GM12878 (cell line): Measurements from ENCODE around the gene GID8. TPM values are rescaled to one million over a fixed set of nuclear protein-coding genes. Genes with fewer than 3 reads are reported as not detected.

Experiments
- ATAC-seq: fragments of 200-7000 bp; cut with Tn5 transposase; 3 replicates; pipeline ENCODE4 v1.9.1; 2020; ENCODE audit warnings: mild to moderate bottlenecking, moderate library complexity
- BruUV-seq: library from RNA; stranded (reverse); fragments of 400-500 nt; replicated peaks from 2 replicates; lab custom pipeline; 2021; lab: Mats Ljungman, UMichigan
- CTCF ChIA-PET: fragments of 300-600 bp; sonication (Branson Sonifier 250); formaldehyde crosslinking; extraction: SDS; loops from one replicate; lab custom pipeline; 2021; ENCODE audit warnings: inconsistent platforms; lab: Yijun Ruan, JAX
- POLR2A ChIA-PET: fragments of 350-600 bp; formaldehyde crosslinking; extraction: SDS; loops from one replicate; lab custom pipeline; 2021; ENCODE audit warnings: inconsistent platforms; lab: Charles Lee
- RAD21 ChIA-PET: fragments of 300-600 bp; sonication (Branson Sonifier 250); formaldehyde crosslinking; loops from one replicate; lab custom pipeline; 2023; ENCODE audit warnings: antibody characterized with exemption; ENCODE audit not compliant: unreplicated experiment; lab: Charles Lee
- SMC1A ChIA-PET: fragments of 300-600 bp; sonication (Branson Sonifier 250); formaldehyde crosslinking; loops from one replicate; lab custom pipeline; 2023; ENCODE audit not compliant: unreplicated experiment, uncharacterized antibody; lab: Charles Lee
- DNase-seq: peaks from one replicate; pipeline ENCODE4 v3.0.0-alpha.2; 2011; ENCODE audit warnings: low read depth, low spot score
- FAIRE-seq: peaks from 3 replicates; lab custom pipeline; 2011; peaks lifted over from hg19 to GRCh38; lab: Jason Lieb, UNC
- H2AFZ ChIP-seq: 2 replicates; pipeline ENCODE4 v1.6.0; 2011; ENCODE audit warnings: low read depth, low read length, control low read depth; ENCODE audit not compliant: control insufficient read depth
- H3K27ac ChIP-seq: 2 replicates; pipeline ENCODE4 v1.5.1; 2011; ENCODE audit warnings: control low read depth; ENCODE audit not compliant: control insufficient read depth, insufficient read depth
- H3K27me3 ChIP-seq, 2 experiments: replicated peaks in 1 of 2; 2 replicates each; pipeline versions ENCODE4 v1.6.0 to v1.6.1; 2011; ENCODE audit warnings: low read length in 1 of 2; ENCODE audit not compliant: control insufficient read depth in 2 of 2, insufficient read depth in 2 of 2
- H3K36me3 ChIP-seq, 2 experiments: 2 replicates each; pipeline ENCODE4 v1.5.1; 2011; ENCODE audit warnings: low read length in 1 of 2; ENCODE audit not compliant: control insufficient read depth in 2 of 2, insufficient read depth in 2 of 2
- H3K4me1 ChIP-seq: 2 replicates; pipeline ENCODE4 v1.6.1; 2011; ENCODE audit warnings: mild to moderate bottlenecking, low read length, moderate library complexity, mixed read lengths; ENCODE audit not compliant: control insufficient read depth, insufficient read depth
- H3K4me2 ChIP-seq: 2 replicates; pipeline ENCODE4 v1.6.0; 2011; ENCODE audit warnings: control low read depth; ENCODE audit not compliant: control insufficient read depth, insufficient read depth
- H3K4me3 ChIP-seq: fragments of 200-600 bp; sonication (generic); 2 replicates; pipeline ENCODE4 v1.5.1; 2016
- H3K79me2 ChIP-seq: 2 replicates; pipeline ENCODE4 v1.6.0; 2011; ENCODE audit warnings: low read length; ENCODE audit not compliant: control insufficient read depth, insufficient read depth
- H3K9ac ChIP-seq: 2 replicates; pipeline ENCODE4 v1.8.0; 2011; ENCODE audit warnings: low read length, control low read depth, mixed read lengths; ENCODE audit not compliant: control insufficient read depth, insufficient read depth
- H3K9me3 ChIP-seq: replicated peaks from 3 replicates; pipeline ENCODE4 v1.5.1; 2011; ENCODE audit warnings: mild to moderate bottlenecking, low read length; ENCODE audit not compliant: control insufficient read depth, insufficient read depth
- H4K20me1 ChIP-seq: 2 replicates; pipeline ENCODE4 v1.6.0; 2011; ENCODE audit not compliant: control insufficient read depth, insufficient read depth
- ATF2 ChIP-seq: IDR thresholded peaks from 2 replicates; pipeline ENCODE4 v1.6.1; 2012; ENCODE audit warnings: low read length, inconsistent platforms
- BHLHE40 ChIP-seq, 2 experiments: fragments of 450-650 bp in 1 of 2; IDR thresholded peaks; 2 replicates each; pipeline ENCODE4 v1.6.1; 2011 to 2017; ENCODE audit warnings: low read depth in 2 of 2, borderline replicate concordance in 1 of 2, improper control_type of control experiment in 1 of 2, low read length in 1 of 2, mild to moderate bottlenecking in 1 of 2
- CREB1 ChIP-seq: IDR thresholded peaks from 2 replicates; pipeline ENCODE4 v1.6.1; 2012; ENCODE audit warnings: low read depth, mild to moderate bottlenecking, inconsistent platforms
- EGR1 ChIP-seq, 2 experiments: IDR thresholded peaks; 1 replicate in 1 of 2; 2 replicates in 1 of 2; pipeline ENCODE4 v1.6.1; 2011 to 2012; ENCODE audit warnings: low read depth in 2 of 2, low read length in 2 of 2, borderline replicate concordance in 1 of 2, mild to moderate bottlenecking in 1 of 2, moderate library complexity in 1 of 2
- IKZF1 ChIP-seq: fragments of 450-650 bp; conservative IDR thresholded peaks from 2 replicates; pipeline ENCODE4 v1.6.1; 2017; ENCODE audit warnings: antibody characterized with exemption, mild to moderate bottlenecking
- IRF3 ChIP-seq: fragments of 450-650 bp; IDR thresholded peaks from 2 replicates; pipeline ENCODE4 v1.6.1; 2014; ENCODE audit warnings: mild to moderate bottlenecking
- LARP7 ChIP-seq: fragments of 450-650 bp; IDR thresholded peaks from 2 replicates; pipeline ENCODE4 v1.6.1; 2017; ENCODE audit warnings: mild to moderate bottlenecking
- POLR2AphosphoS5 ChIP-seq: IDR thresholded peaks from 2 replicates; pipeline ENCODE4 v1.6.1; 2011; ENCODE audit warnings: mild to moderate bottlenecking, low read length, inconsistent platforms
- RAD21 ChIP-seq: IDR thresholded peaks from 2 replicates; pipeline ENCODE4 v1.6.1; 2011; ENCODE audit warnings: mild to moderate bottlenecking, low read depth, low read length, moderate library complexity; ENCODE audit not compliant: insufficient read depth
- RBBP5 ChIP-seq: fragments of 200-600 bp; sonication (generic); conservative IDR thresholded peaks from 2 replicates; pipeline ENCODE4 v1.6.1; 2016
- SKIL ChIP-seq: fragments of 450-650 bp; IDR thresholded peaks from 2 replicates; pipeline ENCODE4 v1.6.1; 2017; ENCODE audit warnings: mild to moderate bottlenecking, low read depth, inconsistent platforms; ENCODE audit not compliant: poor library complexity, severe bottlenecking
- SPI1 ChIP-seq: IDR thresholded peaks from 2 replicates; pipeline ENCODE4 v1.6.1; 2011; ENCODE audit warnings: low read depth, mild to moderate bottlenecking, low read length, moderate library complexity, borderline replicate concordance; ENCODE audit not compliant: insufficient read depth
- SUZ12 ChIP-seq: fragments of 200-600 bp; sonication (generic); IDR thresholded peaks from one replicate; pipeline ENCODE4 v1.6.1; 2018; ENCODE audit warnings: antibody characterized with exemption, mild to moderate bottlenecking; ENCODE audit not compliant: unreplicated experiment
- TCF12 ChIP-seq: IDR thresholded peaks from 2 replicates; pipeline ENCODE4 v1.6.1; 2011; ENCODE audit warnings: low read depth, mild to moderate bottlenecking, low read length
- ZNF207 ChIP-seq: fragments of 450-650 bp; IDR thresholded peaks from 2 replicates; pipeline ENCODE4 v1.6.1; 2014; ENCODE audit warnings: antibody characterized with exemption, mild to moderate bottlenecking, borderline replicate concordance
- ZNF217 ChIP-seq: fragments of 450-650 bp; IDR thresholded peaks from 2 replicates; pipeline ENCODE4 v1.6.1; 2017; ENCODE audit warnings: antibody characterized with exemption, mild to moderate bottlenecking
- WGBS: methylation state at CpG from one replicate; pipeline ENCODE4 v1.1.6; 2016; ENCODE audit warnings: low lambda C conversion rate; ENCODE audit not compliant: insufficient replicate concordance, insufficient coverage; ENCODE audit errors: missing lambda C conversion rate; 5-methylcytosine and 5-hydroxymethylcytosine counted together
- in situ Hi-C: fragments of 300-500 bp; cut with MboI; formaldehyde crosslinking; loops from 9 replicates; pipeline ENCODE4 v1.14.3; 2018; ENCODE audit warnings: mixed read lengths
- intact Hi-C: fragments of 100-400 bp; cut with micrococcal nuclease; formaldehyde crosslinking; loops from one replicate; pipeline ENCODE4 v1.14.2; 2022; ENCODE audit not compliant: unreplicated experiment
- polyA plus RNA-seq, 11 experiments: library from polyadenylated mRNA; depleted of rRNA in 4 of 11; unstranded in 6 of 11; stranded (reverse) in 5 of 11; fragments of >200 nt; fragmentation: Nextera tagmentation in 4 of 11; fragmentation: Illumina TruSeq in 1 of 11; extraction: Ambion mirVana in 4 of 11; extraction: Trizol in 1 of 11; gene quantifications; 1 replicate in 1 of 11; 2 replicates in 10 of 11; pipeline versions ENCODE4 v1.2.1 to v1.2.3, GENCODE V29; 2011 to 2016; ENCODE audit warnings: inconsistent platforms in 2 of 11, missing spikeins in 2 of 11, low read depth in 1 of 11
- total RNA-seq, 4 experiments: library from RNA; depleted of rRNA in 3 of 4; stranded (reverse); fragments of >200 nt in 3 of 4; fragmentation: Illumina TruSeq in 1 of 4; extraction: Trizol in 1 of 4; gene quantifications; 2 replicates each; pipeline versions ENCODE4 v1.2.1 to v1.2.3, GENCODE V29; 2013 to 2021
- TF ChIP-seq, protein P1 (sequence below): IDR thresholded peaks from 2 replicates; pipeline ENCODE4 v1.6.1; 2012; ENCODE audit warnings: low read depth, low read length, improper control_type of control experiment

Gene GID8
- total and polyA plus RNA-seq, 10 of the 15 experiments (the other 5 are each of a cell fraction or from before 2014, with no cell fraction given) = 12.0 to 33.8 (median 22.2) TPM

- ATAC-seq = no peak
- no peaks in the 10 kb centered on the region for H3K9me3 ChIP-seq
- SMC1A ChIA-PET = interaction anchor here (0.9 to 2.0 kb wide), 3 partner anchors 26 to 60 kb away, joined by 4 to 6 read pairs (median 4); no protein-coding TSS in a partner anchor
- H3K4me1 ChIP-seq = peaks cover 30% of the 10 kb centered on the region
- H3K4me3 ChIP-seq = no peak overlapping the region
- H3K79me2 ChIP-seq = no peaks in the 10 kb centered on the region
- H3K9ac ChIP-seq = no peak overlapping the region
- 0 out of 2 replicates have a peak overlapping the region, but pooled peaks have one; percentile 33 for H3K4me2 ChIP-seq
- H3K36me3 ChIP-seq = no peaks in the 10 kb centered on the region
- peaks cover 0 to 15% of the 10 kb centered on the region in 2 experiments; a peak in 3 of 4 replicates for H3K27me3 ChIP-seq
- no peak overlapping the region for H3K27ac ChIP-seq
- POLR2A ChIA-PET = interaction anchor here (4.3 to 5.3 kb wide), 2 partner anchors 27 to 31 kb away, joined by 36 to 37 read pairs; no protein-coding TSS in a partner anchor
- no TSS peak for BruUV-seq
- DNase-seq = no peak
- peaks cover 6% of the 10 kb centered on the region; the same call in 1 of the 2 replicates for H4K20me1 ChIP-seq
- RAD21 ChIA-PET = interaction anchor here (0.9 to 1.5 kb wide), 2 partner anchors 9 to 10 kb away, joined by 3 to 7 read pairs; no protein-coding TSS in a partner anchor
- H2AFZ ChIP-seq = no peak overlapping the region
- in situ Hi-C loops (no loop called here), intact Hi-C loops (no loop called here)
- 53% methylated on average over 28 of the region's 28 CpGs for WGBS
- FAIRE-seq = no peak
- CTCF ChIA-PET = interaction anchor here (1.9 kb wide), 1 partner anchor 27 kb away, joined by 7 read pairs; no protein-coding TSS in a partner anchor
- no peak for TF ChIP-seq SKIL
- TF ChIP-seq ATF2 = no peak
- TF ChIP-seq, protein P1, sequence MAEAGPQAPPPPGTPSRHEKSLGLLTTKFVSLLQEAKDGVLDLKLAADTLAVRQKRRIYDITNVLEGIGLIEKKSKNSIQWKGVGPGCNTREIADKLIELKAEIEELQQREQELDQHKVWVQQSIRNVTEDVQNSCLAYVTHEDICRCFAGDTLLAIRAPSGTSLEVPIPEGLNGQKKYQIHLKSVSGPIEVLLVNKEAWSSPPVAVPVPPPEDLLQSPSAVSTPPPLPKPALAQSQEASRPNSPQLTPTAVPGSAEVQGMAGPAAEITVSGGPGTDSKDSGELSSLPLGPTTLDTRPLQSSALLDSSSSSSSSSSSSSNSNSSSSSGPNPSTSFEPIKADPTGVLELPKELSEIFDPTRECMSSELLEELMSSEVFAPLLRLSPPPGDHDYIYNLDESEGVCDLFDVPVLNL = no peak
- 0 out of 2 replicates have a peak, but pooled peaks have one; percentile 26 for TF ChIP-seq LARP7
- no peak for TF ChIP-seq EGR1 (IDR thresholded peaks at IDR 0.05; ENCODE audit: borderline replicate concordance in 1 of 2, low read depth in 2 of 2, low read length in 2 of 2)
- peak in 1 of 2 experiments; percentile 24; a peak in 1 of 4 replicates for TF ChIP-seq BHLHE40 (IDR thresholded peaks at IDR 0.05; ENCODE audit: borderline replicate concordance in 1 of 2, low read depth in 2 of 2, low read length in 1 of 2)
- no peak for TF ChIP-seq RBBP5
- TF ChIP-seq RAD21 = no peak
- no peak for TF ChIP-seq SUZ12
- TF ChIP-seq ZNF207 = no peak
- no peak for TF ChIP-seq IRF3
- TF ChIP-seq IKZF1 = no peak
- no peak for TF ChIP-seq SPI1
- TF ChIP-seq POLR2AphosphoS5 = no peak
- TF ChIP-seq CREB1 = no peak
- TF ChIP-seq TCF12 = peak; percentile 42; the same call in 1 of the 2 replicates
- no peak for TF ChIP-seq ZNF217
Measured at GRCh38 chr20:62980970-62981369, 43.0 kb downstream of the GID8 start.
